CD4-positive, alpha-beta memory T cell (primary cell): ENCODE data around the gene KCTD5. TPM values are rescaled to one million over a fixed set of nuclear protein-coding genes. Genes with fewer than 3 reads are reported as not detected.
A peak's percentile ranks its signal among the peaks of the same experiment; 100 is the strongest.
"Not testable (repeated sequence)": the region's sequence is repeated elsewhere in the genome, so short reads cannot be mapped to it uniquely, and the experiment has no call there.

Experiments
- CTCF ChIA-PET: fragments of 350-600 bp; sonication (Branson Sonifier 250); formaldehyde crosslinking; loops from one replicate; lab custom pipeline; 2021; ENCODE audit warnings: inconsistent platforms; ENCODE audit not compliant: partially characterized antibody; lab: Charles Lee
- POLR2A ChIA-PET: fragments of 350-600 bp; sonication (Branson Sonifier 250); formaldehyde crosslinking; loops from one replicate; lab custom pipeline; 2021; ENCODE audit not compliant: partially characterized antibody; lab: Charles Lee
- DNase-seq, 5 donors: peaks; one replicate each; pipeline versions ENCODE4 v3.0.0 to v3.0.0-alpha.2; 2020 to 2022; ENCODE audit warnings: mixed read lengths in 1 of 5
- H3K27ac ChIP-seq: one replicate; pipeline ENCODE4 v1.7.0; 2013; ENCODE audit warnings: low read depth, low read length
- H3K27me3 ChIP-seq: 2 replicates; pipeline ENCODE4 v1.7.0; 2013; ENCODE audit warnings: mild to moderate bottlenecking, low read length, moderate library complexity; ENCODE audit not compliant: insufficient read depth
- H3K36me3 ChIP-seq: 2 replicates; pipeline ENCODE4 v1.7.0; 2013; ENCODE audit warnings: mild to moderate bottlenecking, low read length, moderate library complexity; ENCODE audit not compliant: insufficient read depth
- H3K4me1 ChIP-seq: 2 replicates; pipeline ENCODE4 v1.7.0; 2013; ENCODE audit warnings: mild to moderate bottlenecking, low read length, moderate library complexity; ENCODE audit not compliant: insufficient read depth
- H3K4me3 ChIP-seq, 2 donors: one replicate each; pipeline ENCODE4 v1.7.0; 2013; ENCODE audit warnings: low read length in 2 of 2, mild to moderate bottlenecking in 1 of 2
- H3K9me3 ChIP-seq, 2 donors: one replicate each; pipeline ENCODE4 v1.7.0; 2013; ENCODE audit warnings: low read length in 2 of 2, control low read depth in 1 of 2; ENCODE audit not compliant: control insufficient read depth in 1 of 2
- H3K27ac Mint-ChIP-seq, 7 donors: one replicate each; pipeline ENCODE4 v1.8.0; 2020 to 2021; ENCODE audit warnings: mixed read lengths in 7 of 7, mild to moderate bottlenecking in 6 of 7, inconsistent platforms in 3 of 7, moderate library complexity in 3 of 7
- H3K27me3 Mint-ChIP-seq, 2 donors: one replicate each; pipeline ENCODE4 v1.8.0; 2020 to 2021; ENCODE audit warnings: mixed read lengths in 2 of 2
- H3K36me3 Mint-ChIP-seq, 2 donors: one replicate each; pipeline ENCODE4 v1.8.0; 2020 to 2021; ENCODE audit warnings: mixed read lengths in 2 of 2, inconsistent platforms in 1 of 2, mild to moderate bottlenecking in 1 of 2
- H3K4me1 Mint-ChIP-seq, 4 donors: one replicate each; pipeline ENCODE4 v1.8.0; 2020 to 2021; ENCODE audit warnings: mixed read lengths in 4 of 4, mild to moderate bottlenecking in 1 of 4
- H3K4me3 Mint-ChIP-seq, 8 donors: one replicate each; pipeline ENCODE4 v1.8.0; 2020 to 2021; ENCODE audit warnings: mixed read lengths in 8 of 8, mild to moderate bottlenecking in 7 of 8, moderate library complexity in 6 of 8, inconsistent platforms in 3 of 8
- H3K9me3 Mint-ChIP-seq, 8 donors: one replicate each; pipeline ENCODE4 v1.8.0; 2020 to 2021; ENCODE audit warnings: mixed read lengths in 8 of 8, mild to moderate bottlenecking in 5 of 8, inconsistent platforms in 3 of 8, moderate library complexity in 1 of 8
- intact Hi-C: fragments of 100-400 bp; cut with micrococcal nuclease; formaldehyde crosslinking; loops from one replicate; pipeline ENCODE4 v1.15.1; 2023
- polyA plus RNA-seq, 2 donors: library from polyadenylated mRNA; unstranded; fragments of 300-500 nt; fragmentation: Illumina TruSeq; gene quantifications; one replicate each; pipeline ENCODE4 v1.2.3, GENCODE V29; 2021
- total RNA-seq, 2 experiments: library from RNA; stranded (reverse); gene quantifications; one replicate each; pipeline ENCODE4 v1.2.3, GENCODE V29; 2021

The KCTD5 gene
- total and polyA plus RNA-seq, 4 experiments from 2014 or later: 19.6 to 27.1 (median 24.6) TPM

- DNase-seq, H3K4me3 Mint-ChIP-seq, CTCF ChIA-PET, H3K27ac ChIP-seq, H3K27ac Mint-ChIP-seq, H3K4me1 ChIP-seq, H3K9me3 Mint-ChIP-seq, H3K36me3 ChIP-seq, H3K4me3 ChIP-seq, H3K36me3 Mint-ChIP-seq, H3K9me3 ChIP-seq, H3K27me3 Mint-ChIP-seq, intact Hi-C loops, POLR2A ChIA-PET, H3K4me1 Mint-ChIP-seq, H3K27me3 ChIP-seq: not testable (repeated sequence)
Measured at GRCh38 chr16:2654949-2655348, 27.4 kb upstream of the KCTD5 start.

- Histone ChIP-seq H3K4me3 (no peak overlapping the region), H3K4me1 (no peaks in the 10 kb centered on the region), H3K9me3 (no peaks in the 10 kb centered on the region), H3K27me3 (no peaks in the 10 kb centered on the region), H3K27ac (no peak overlapping the region), H3K36me3 (no peaks in the 10 kb centered on the region)
- POLR2A ChIA-PET: no interaction called here
- Mint-ChIP-seq H3K27me3 (no peaks in the 10 kb centered on the region), H3K4me3 (no peak overlapping the region), H3K36me3 (peaks cover 0 to 1% of the 10 kb centered on the region in 2 donors), H3K4me1 (peaks cover 10 to 25% (median 16%) of the 10 kb centered on the region in 4 donors), H3K27ac (no peak overlapping the region), H3K9me3 (no peaks in the 10 kb centered on the region)
- DNase-seq: no peak
- CTCF ChIA-PET: no interaction called here
- intact Hi-C loops: no loop called here
Measured at GRCh38 chr16:2656985-2657384, 25.3 kb upstream of the KCTD5 start.

GRCh38 chr16:2657803-2658202 is 24.5 kb upstream of the KCTD5 start:
- H3K27me3 ChIP-seq, H3K27me3 Mint-ChIP-seq, H3K4me3 Mint-ChIP-seq, POLR2A ChIA-PET, H3K27ac ChIP-seq, H3K36me3 ChIP-seq, CTCF ChIA-PET, H3K4me1 ChIP-seq, H3K4me3 ChIP-seq, H3K27ac Mint-ChIP-seq, DNase-seq, H3K9me3 Mint-ChIP-seq, intact Hi-C loops, H3K36me3 Mint-ChIP-seq, H3K9me3 ChIP-seq: not testable (repeated sequence)
- peaks cover 13 to 33% (median 22%) of the 10 kb centered on the region in 4 donors for H3K4me1 Mint-ChIP-seq

GRCh38 chr16:2659560-2659959 is 22.8 kb upstream of the KCTD5 start:
- Mint-ChIP-seq H3K36me3 (peaks cover 4 to 10% of the 10 kb centered on the region in 2 donors), H3K27ac (peak overlapping the region in 4 of 7 donors; percentile 3 to 86 (median 74)), H3K4me1 (peaks cover 28 to 51% (median 40%) of the 10 kb centered on the region in 4 donors)
- CTCF ChIA-PET: interaction anchor here (0.6 kb wide), 1 partner anchor 467 kb away, joined by 3 read pairs; no protein-coding TSS in a partner anchor
- H3K4me3 Mint-ChIP-seq, H3K4me3 ChIP-seq, H3K36me3 ChIP-seq, H3K9me3 Mint-ChIP-seq, H3K27me3 Mint-ChIP-seq, H3K27ac ChIP-seq, H3K27me3 ChIP-seq, POLR2A ChIA-PET, intact Hi-C loops, DNase-seq, H3K9me3 ChIP-seq: not testable (repeated sequence)
- peaks cover 13% of the 10 kb centered on the region for H3K4me1 ChIP-seq

GRCh38 chr16:2660014-2660662 is 22.2 kb upstream of the KCTD5 start:
- H3K4me1 ChIP-seq: peaks cover 13% of the 10 kb centered on the region
- intact Hi-C loops, POLR2A ChIA-PET, DNase-seq, H3K27me3 ChIP-seq, H3K4me3 Mint-ChIP-seq, H3K27ac ChIP-seq, H3K9me3 Mint-ChIP-seq, H3K9me3 ChIP-seq, H3K36me3 ChIP-seq, H3K27me3 Mint-ChIP-seq, H3K4me3 ChIP-seq: not testable (repeated sequence)
- H3K36me3 Mint-ChIP-seq: peaks cover 4 to 10% of the 10 kb centered on the region in 2 donors
- peaks cover 30 to 55% (median 44%) of the 10 kb centered on the region in 4 donors for H3K4me1 Mint-ChIP-seq
- H3K27ac Mint-ChIP-seq: peak overlapping the region; percentile 29 to 86 (median 73)
- CTCF ChIA-PET: interaction anchor here (0.6 kb wide), 1 partner anchor 467 kb away, joined by 3 read pairs; no protein-coding TSS in a partner anchor

- Mint-ChIP-seq H3K4me1 (peaks cover 30 to 56% (median 44%) of the 10 kb centered on the region in 4 donors), H3K27ac (peak overlapping the region in 6 of 7 donors; percentile 13 to 83 (median 58)), H3K36me3 (peaks cover 4 to 10% of the 10 kb centered on the region in 2 donors)
- ChIA-PET POLR2A (interaction anchor here (1.4 kb wide), 1 partner anchor 22 kb away, joined by 3 read pairs; the partner anchor contains the start of gene KCTD5), CTCF (interaction anchor here (0.7 kb wide), 1 partner anchor 9 kb away, joined by 5 read pairs; no protein-coding TSS in a partner anchor)
- peaks cover 13% of the 10 kb centered on the region for H3K4me1 ChIP-seq
- H3K27me3 ChIP-seq, H3K27ac ChIP-seq, H3K27me3 Mint-ChIP-seq, H3K4me3 ChIP-seq, H3K9me3 Mint-ChIP-seq, H3K9me3 ChIP-seq, intact Hi-C loops, H3K36me3 ChIP-seq, H3K4me3 Mint-ChIP-seq: not testable (repeated sequence)
- DNase-seq: peak in 2 of 5 donors; percentile 15 to 52
Measured at GRCh38 chr16:2660755-2661373, 21.5 kb upstream of the KCTD5 start.
